Measurements from ENCODE around the gene TMEM131L. TPM values are rescaled to one million over a fixed set of nuclear protein-coding genes. Genes with fewer than 3 reads are reported as not detected.

TMEM131L gene
- total and polyA plus RNA-seq, 2 donors (not counting 3 experiments of a cell fraction or from before 2014, with no cell fraction given) = 7.7 to 21.2 TPM

DNA sequence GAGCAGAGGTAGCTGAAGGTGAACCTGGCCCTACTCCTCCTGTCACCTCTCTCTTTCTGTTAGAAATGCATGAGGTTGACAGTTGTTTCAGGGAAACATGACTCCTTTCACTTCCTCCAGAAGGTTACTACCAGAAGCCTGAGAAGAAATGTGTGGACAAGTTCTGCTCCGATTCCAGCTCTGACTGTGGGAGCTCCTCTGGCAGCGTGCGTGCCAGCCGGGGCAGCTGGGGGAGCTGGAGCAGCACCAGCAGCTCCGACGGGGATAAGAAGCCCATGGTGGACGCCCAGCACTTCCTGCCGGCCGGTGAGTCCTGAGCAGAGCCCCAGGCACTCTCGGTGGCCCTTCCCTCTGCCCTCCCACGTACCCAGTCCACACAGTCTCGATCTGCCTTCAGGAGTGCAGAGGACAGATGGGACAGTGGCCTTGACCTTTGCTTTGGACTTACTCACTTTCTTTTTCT lies 156.6 kb downstream of the TMEM131L start:
- intact Hi-C loops (cut with micrococcal nuclease) = no loop called here

More for the DNA sequence above, 156.6 kb downstream of the TMEM131L start:
- no peaks in the 10 kb centered on the region for H3K79me2 ChIP-seq (ENCODE audit: control insufficient read depth, insufficient read depth, low read length)
- H3K27me3 ChIP-seq (ENCODE audit: control insufficient read depth in 2 of 2, insufficient read depth in 2 of 2, low read length in 2 of 2) = no peaks in the 10 kb centered on the region
- no TSS peak for BruUV-seq (replicated peaks)
- no peaks in the 10 kb centered on the region for H4K20me1 ChIP-seq (replicated peaks; ENCODE audit: control insufficient read depth, extremely low read depth, insufficient read depth, low read length)
- peaks cover 1 to 16% of the 10 kb centered on the region in 2 experiments for H3K36me3 ChIP-seq (ENCODE audit: control insufficient read depth in 2 of 2, extremely low read depth in 1 of 2, insufficient read depth in 2 of 2, low read length in 2 of 2)
- H2AFZ ChIP-seq (ENCODE audit: low read depth, low read length) = no peak overlapping the region
- TF ChIP-seq POLR2AphosphoS5 (IDR thresholded peaks at IDR 0.05; ENCODE audit: insufficient read depth, low read depth, low read length) = no peak
- TF ChIP-seq POLR2A (IDR thresholded peaks at IDR 0.05; ENCODE audit: low read depth, low read length) = no peak
- no peak for TF ChIP-seq EZH2 (IDR thresholded peaks at IDR 0.05; ENCODE audit: borderline replicate concordance, low read depth, low read length, severe bottlenecking)
- TF ChIP-seq GATA2 (IDR thresholded peaks at IDR 0.05; ENCODE audit: insufficient read depth, insufficient read length, low read depth, low read length) = no peak
- TF ChIP-seq, protein P1, sequence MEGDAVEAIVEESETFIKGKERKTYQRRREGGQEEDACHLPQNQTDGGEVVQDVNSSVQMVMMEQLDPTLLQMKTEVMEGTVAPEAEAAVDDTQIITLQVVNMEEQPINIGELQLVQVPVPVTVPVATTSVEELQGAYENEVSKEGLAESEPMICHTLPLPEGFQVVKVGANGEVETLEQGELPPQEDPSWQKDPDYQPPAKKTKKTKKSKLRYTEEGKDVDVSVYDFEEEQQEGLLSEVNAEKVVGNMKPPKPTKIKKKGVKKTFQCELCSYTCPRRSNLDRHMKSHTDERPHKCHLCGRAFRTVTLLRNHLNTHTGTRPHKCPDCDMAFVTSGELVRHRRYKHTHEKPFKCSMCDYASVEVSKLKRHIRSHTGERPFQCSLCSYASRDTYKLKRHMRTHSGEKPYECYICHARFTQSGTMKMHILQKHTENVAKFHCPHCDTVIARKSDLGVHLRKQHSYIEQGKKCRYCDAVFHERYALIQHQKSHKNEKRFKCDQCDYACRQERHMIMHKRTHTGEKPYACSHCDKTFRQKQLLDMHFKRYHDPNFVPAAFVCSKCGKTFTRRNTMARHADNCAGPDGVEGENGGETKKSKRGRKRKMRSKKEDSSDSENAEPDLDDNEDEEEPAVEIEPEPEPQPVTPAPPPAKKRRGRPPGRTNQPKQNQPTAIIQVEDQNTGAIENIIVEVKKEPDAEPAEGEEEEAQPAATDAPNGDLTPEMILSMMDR (IDR thresholded peaks at IDR 0.05; ENCODE audit: extremely low read depth in 1 of 2, insufficient read depth in 1 of 2, low read depth in 1 of 2, low read length in 2 of 2) = no peak
- no peak for TF ChIP-seq FOS (IDR thresholded peaks at IDR 0.05; ENCODE audit: borderline replicate concordance, insufficient read depth, low read length)
- TF ChIP-seq MYC (IDR thresholded peaks at IDR 0.05; ENCODE audit: low read depth, low read length) = no peak
- no peak for TF ChIP-seq JUN (IDR thresholded peaks at IDR 0.05; ENCODE audit: borderline replicate concordance, insufficient read depth, insufficient read length, low read depth)
- TF ChIP-seq, protein P2, sequence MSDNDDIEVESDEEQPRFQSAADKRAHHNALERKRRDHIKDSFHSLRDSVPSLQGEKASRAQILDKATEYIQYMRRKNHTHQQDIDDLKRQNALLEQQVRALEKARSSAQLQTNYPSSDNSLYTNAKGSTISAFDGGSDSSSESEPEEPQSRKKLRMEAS (IDR thresholded peaks at IDR 0.05; ENCODE audit: insufficient read depth, insufficient read length) = no peak
- FAIRE-seq = no peak
- H3K9me3 ChIP-seq (replicated peaks; ENCODE audit: control insufficient read depth, insufficient read depth, low read length) = no peaks in the 10 kb centered on the region
- no peak for DNase-seq (ENCODE audit: low read depth, low spot score)
- H3K4me2 ChIP-seq (ENCODE audit: insufficient read depth, low read length) = no peak overlapping the region
- H3K27ac ChIP-seq (ENCODE audit: insufficient read depth, low read depth, low read length) = no peak overlapping the region
- ChIA-PET POLR2A (no interaction called here), CTCF (no interaction called here)
- no peaks in the 10 kb centered on the region for H3K9me1 ChIP-seq (replicated peaks; ENCODE audit: control insufficient read depth, extremely low read depth, insufficient read depth, low read length)
- no peak overlapping the region for H3K9ac ChIP-seq (replicated peaks; ENCODE audit: extremely low read depth, insufficient read depth, low read length)
- H3K4me3 ChIP-seq (replicated peaks in 1 of 3; ENCODE audit: insufficient read depth in 1 of 3, low read depth in 1 of 3, low read length in 3 of 3) = no peak overlapping the region
- dilution Hi-C loops (cut with MboI; ENCODE audit: extremely low pct_ligation_motif_present, low sequenced_read_pairs) = no loop called here
- peaks cover 11% of the 10 kb centered on the region for H3K4me1 ChIP-seq (ENCODE audit: control insufficient read depth, extremely low read depth, insufficient read depth, low read length)

Measured in endothelial cell of umbilical vein (primary cell).